ENCODE data around the gene ARHGEF28.

GRCh38 chr5:73887688-73888087, 261.7 kb downstream of the ARHGEF28 start:
- TF ChIP-seq CTCF (IDR thresholded peaks at IDR 0.05; ENCODE audit: insufficient read depth, low read length) = no peak
- no peak for TF ChIP-seq POLR2AphosphoS5 (IDR thresholded peaks at IDR 0.05; ENCODE audit: low read depth)

Measured in HL-60 (cell line).